GM12878 (cell line): ENCODE measurements around the gene HS3ST3B1.

Experiments used
- HDAC6 ChIP-seq: fragments of 200-600 bp; sonication (generic); IDR thresholded peaks from one replicate; pipeline ENCODE4 v1.8.0; 2017; ENCODE audit warnings: antibody characterized with exemption; ENCODE audit not compliant: unreplicated experiment
- JUNB ChIP-seq: IDR thresholded peaks from 2 replicates; pipeline ENCODE4 v1.6.1; 2016; ENCODE audit warnings: antibody characterized with exemption, mild to moderate bottlenecking
- RAD21 ChIP-seq: IDR thresholded peaks from 2 replicates; pipeline ENCODE4 v1.6.1; 2011; ENCODE audit warnings: mild to moderate bottlenecking, low read depth, low read length, moderate library complexity; ENCODE audit not compliant: insufficient read depth
- ZNF622 ChIP-seq: fragments of 450-650 bp; IDR thresholded peaks from 2 replicates; pipeline ENCODE4 v1.6.1; 2017; ENCODE audit warnings: mild to moderate bottlenecking, inconsistent platforms
- ZZZ3 ChIP-seq: IDR thresholded peaks from 2 replicates; pipeline ENCODE4 v1.6.1; 2011; ENCODE audit warnings: low read depth; ENCODE audit not compliant: control insufficient read depth, insufficient read length
- TF ChIP-seq, protein P1 (sequence below), 3 experiments: IDR thresholded peaks in 2 of 3; conservative IDR thresholded peaks in 1 of 3; 2 replicates each; pipeline ENCODE4 v1.5.1; 2011; ENCODE audit warnings: low read depth in 3 of 3, low read length in 3 of 3, mild to moderate bottlenecking in 3 of 3, control low read depth in 2 of 3, moderate library complexity in 2 of 3, inconsistent platforms in 1 of 3, mixed read lengths in 1 of 3; ENCODE audit not compliant: control insufficient read depth in 2 of 3, insufficient read depth in 1 of 3; ENCODE audit errors: extremely low read depth in 1 of 3
- TF ChIP-seq, protein P2 (sequence below): fragments of 450-650 bp; formaldehyde crosslinking; IDR thresholded peaks from 2 replicates; pipeline ENCODE4 v1.4.0; 2022; ENCODE audit warnings: mild to moderate bottlenecking, moderate library complexity
- TF ChIP-seq, protein P3 (sequence below): fragments of 450-650 bp; IDR thresholded peaks from 2 replicates; pipeline ENCODE4 v1.6.1; 2014; ENCODE audit warnings: mild to moderate bottlenecking

DNA sequence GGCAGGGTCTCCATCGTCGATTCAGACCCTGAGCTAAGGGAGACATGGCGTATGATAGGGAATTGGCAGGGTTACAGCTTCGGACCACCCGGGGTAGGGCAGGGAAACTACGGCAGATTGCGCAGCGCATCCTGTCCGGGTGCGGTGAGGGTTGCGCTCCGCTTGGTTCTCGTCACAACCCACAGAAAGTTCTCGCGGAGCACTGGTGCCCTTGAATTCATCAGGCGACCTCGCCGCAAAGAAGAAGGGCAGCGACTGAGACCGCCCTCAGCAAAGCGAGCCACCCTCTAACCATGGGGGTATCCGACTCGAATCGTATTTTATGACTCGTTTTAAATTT is 1.2 kb downstream of the HS3ST3B1 start:
- no peak for TF ChIP-seq RAD21
- TF ChIP-seq, protein P1, sequence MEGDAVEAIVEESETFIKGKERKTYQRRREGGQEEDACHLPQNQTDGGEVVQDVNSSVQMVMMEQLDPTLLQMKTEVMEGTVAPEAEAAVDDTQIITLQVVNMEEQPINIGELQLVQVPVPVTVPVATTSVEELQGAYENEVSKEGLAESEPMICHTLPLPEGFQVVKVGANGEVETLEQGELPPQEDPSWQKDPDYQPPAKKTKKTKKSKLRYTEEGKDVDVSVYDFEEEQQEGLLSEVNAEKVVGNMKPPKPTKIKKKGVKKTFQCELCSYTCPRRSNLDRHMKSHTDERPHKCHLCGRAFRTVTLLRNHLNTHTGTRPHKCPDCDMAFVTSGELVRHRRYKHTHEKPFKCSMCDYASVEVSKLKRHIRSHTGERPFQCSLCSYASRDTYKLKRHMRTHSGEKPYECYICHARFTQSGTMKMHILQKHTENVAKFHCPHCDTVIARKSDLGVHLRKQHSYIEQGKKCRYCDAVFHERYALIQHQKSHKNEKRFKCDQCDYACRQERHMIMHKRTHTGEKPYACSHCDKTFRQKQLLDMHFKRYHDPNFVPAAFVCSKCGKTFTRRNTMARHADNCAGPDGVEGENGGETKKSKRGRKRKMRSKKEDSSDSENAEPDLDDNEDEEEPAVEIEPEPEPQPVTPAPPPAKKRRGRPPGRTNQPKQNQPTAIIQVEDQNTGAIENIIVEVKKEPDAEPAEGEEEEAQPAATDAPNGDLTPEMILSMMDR (IDR thresholded peaks at IDR 0.05 in 2 of 3, conservative IDR thresholded peaks at IDR 0.05 in 1 of 3; ENCODE audit: control insufficient read depth in 2 of 3, extremely low read depth in 1 of 3, insufficient read depth in 1 of 3, low read depth in 3 of 3, low read length in 3 of 3) = no peak
- no peak for TF ChIP-seq ZZZ3
- no peak for TF ChIP-seq HDAC6
- TF ChIP-seq, protein P2, sequence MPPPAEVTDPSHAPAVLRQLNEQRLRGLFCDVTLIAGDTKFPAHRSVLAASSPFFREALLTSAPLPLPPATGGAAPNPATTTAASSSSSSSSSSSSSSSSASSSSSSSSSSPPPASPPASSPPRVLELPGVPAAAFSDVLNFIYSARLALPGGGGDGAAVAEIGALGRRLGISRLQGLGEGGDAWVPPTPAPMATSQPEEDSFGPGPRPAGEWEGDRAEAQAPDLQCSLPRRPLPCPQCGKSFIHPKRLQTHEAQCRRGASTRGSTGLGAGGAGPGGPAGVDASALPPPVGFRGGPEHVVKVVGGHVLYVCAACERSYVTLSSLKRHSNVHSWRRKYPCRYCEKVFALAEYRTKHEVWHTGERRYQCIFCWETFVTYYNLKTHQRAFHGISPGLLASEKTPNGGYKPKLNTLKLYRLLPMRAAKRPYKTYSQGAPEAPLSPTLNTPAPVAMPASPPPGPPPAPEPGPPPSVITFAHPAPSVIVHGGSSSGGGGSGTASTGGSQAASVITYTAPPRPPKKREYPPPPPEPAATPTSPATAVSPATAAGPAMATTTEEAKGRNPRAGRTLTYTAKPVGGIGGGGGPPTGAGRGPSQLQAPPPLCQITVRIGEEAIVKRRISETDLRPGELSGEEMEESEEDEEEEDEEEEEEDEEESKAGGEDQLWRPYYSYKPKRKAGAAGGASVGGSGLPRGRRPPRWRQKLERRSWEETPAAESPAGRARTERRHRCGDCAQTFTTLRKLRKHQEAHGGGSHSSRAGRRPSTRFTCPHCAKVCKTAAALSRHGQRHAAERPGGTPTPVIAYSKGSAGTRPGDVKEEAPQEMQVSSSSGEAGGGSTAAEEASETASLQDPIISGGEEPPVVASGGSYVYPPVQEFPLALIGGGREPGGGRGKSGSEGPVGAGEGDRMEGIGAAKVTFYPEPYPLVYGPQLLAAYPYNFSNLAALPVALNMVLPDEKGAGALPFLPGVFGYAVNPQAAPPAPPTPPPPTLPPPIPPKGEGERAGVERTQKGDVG (CRISPR knock-in tag) = no peak
- no peak for TF ChIP-seq JUNB
- TF ChIP-seq, protein P3, sequence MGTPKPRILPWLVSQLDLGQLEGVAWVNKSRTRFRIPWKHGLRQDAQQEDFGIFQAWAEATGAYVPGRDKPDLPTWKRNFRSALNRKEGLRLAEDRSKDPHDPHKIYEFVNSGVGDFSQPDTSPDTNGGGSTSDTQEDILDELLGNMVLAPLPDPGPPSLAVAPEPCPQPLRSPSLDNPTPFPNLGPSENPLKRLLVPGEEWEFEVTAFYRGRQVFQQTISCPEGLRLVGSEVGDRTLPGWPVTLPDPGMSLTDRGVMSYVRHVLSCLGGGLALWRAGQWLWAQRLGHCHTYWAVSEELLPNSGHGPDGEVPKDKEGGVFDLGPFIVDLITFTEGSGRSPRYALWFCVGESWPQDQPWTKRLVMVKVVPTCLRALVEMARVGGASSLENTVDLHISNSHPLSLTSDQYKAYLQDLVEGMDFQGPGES = no peak
- no peak for TF ChIP-seq ZNF622
